Astrocyte of the cerebellum (primary cell): ENCODE measurements around the gene SHROOM3.
A peak's percentile ranks its signal among the peaks of the same experiment; 100 is the strongest.
"Not testable (repeated sequence)": the region's sequence is repeated elsewhere in the genome, so short reads cannot be mapped to it uniquely, and the experiment has no call there.

Source experiments
- DNase-seq: peaks from one replicate; pipeline ENCODE4 v3.0.0-alpha.2; 2011; ENCODE audit warnings: low read depth
- H3K4me3 ChIP-seq: 2 replicates; pipeline ENCODE4 v1.5.1; 2011; ENCODE audit warnings: mild to moderate bottlenecking, low read depth, low read length, moderate library complexity
- CTCF ChIP-seq: IDR thresholded peaks from 2 replicates; pipeline ENCODE4 v1.5.1; 2012; ENCODE audit warnings: low read length, low read depth, moderate library complexity, mild to moderate bottlenecking; ENCODE audit errors: missing control alignments
- in situ Hi-C: cut with HindIII; loops from 2 replicates; pipeline ENCODE4 v1.10.0; 2017; ENCODE audit warnings: low sequenced_read_pairs

SHROOM3 gene

DNA sequence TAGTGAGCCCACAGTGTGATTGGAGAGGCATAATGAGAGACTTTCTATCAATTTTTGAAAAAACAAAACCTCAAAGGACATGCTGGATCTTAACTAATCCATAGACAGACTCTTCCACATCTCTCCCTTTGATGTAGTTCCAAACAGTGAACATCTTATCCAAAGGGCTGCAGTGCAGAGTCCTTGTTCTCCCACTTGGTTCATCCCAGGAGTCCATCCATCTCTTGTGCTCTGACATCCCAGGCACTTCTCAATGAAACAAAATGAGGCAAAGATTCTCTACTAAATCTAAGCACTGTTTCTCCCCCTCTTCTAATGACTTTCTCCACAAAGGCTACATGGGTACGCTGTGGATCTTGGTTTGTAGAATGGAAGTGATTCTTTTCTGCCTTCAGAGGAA is 8.3 kb downstream of the SHROOM3 start:
- DNase-seq: no peak
- H3K4me3 ChIP-seq: no peak overlapping the region
- in situ Hi-C loops: no loop called here
- no peak for TF ChIP-seq CTCF

DNA sequence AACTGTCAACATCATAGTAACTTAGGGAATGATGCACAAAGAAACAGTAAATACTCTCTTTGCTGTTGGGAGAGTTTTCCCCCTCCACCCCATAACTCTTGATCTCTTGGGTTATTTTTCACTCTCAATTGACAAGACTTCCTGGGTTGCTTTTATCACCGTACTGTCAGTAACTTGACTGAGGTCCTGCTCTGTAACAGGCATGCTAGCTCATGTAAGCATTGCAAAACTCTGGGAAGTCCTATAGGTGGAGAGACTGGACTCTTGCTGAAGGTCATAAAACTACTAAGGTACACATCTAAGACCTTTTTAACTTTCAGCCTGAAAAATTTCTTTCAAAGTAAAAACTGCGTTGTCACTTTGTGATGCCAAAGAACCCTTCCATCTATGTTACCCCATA is 10.9 kb downstream of the SHROOM3 start:
- in situ Hi-C loops: no loop called here
- no peak overlapping the region for H3K4me3 ChIP-seq
- DNase-seq: no peak
- TF ChIP-seq CTCF: no peak

- no peak overlapping the region for H3K4me3 ChIP-seq
- in situ Hi-C loops: no loop called here
- peak; percentile 53 for DNase-seq
- TF ChIP-seq CTCF: no peak
Observed at GRCh38 chr4:76447393-76447851, 12.4 kb downstream of the SHROOM3 start.

GRCh38 chr4:76448211-76448610 is 13.2 kb downstream of the SHROOM3 start:
- H3K4me3 ChIP-seq: no peak overlapping the region
- no peak for DNase-seq
- in situ Hi-C loops: no loop called here
- TF ChIP-seq CTCF: no peak

- no peak for TF ChIP-seq CTCF
- DNase-seq: peak; percentile 67
- H3K4me3 ChIP-seq: no peak overlapping the region
- in situ Hi-C loops: no loop called here
Observed at GRCh38 chr4:76449362-76449767, 14.3 kb downstream of the SHROOM3 start.

- in situ Hi-C loops: no loop called here
- H3K4me3 ChIP-seq: no peak overlapping the region
- peak; percentile 37 for DNase-seq
- TF ChIP-seq CTCF: no peak
Observed at GRCh38 chr4:76449833-76450232, 14.8 kb downstream of the SHROOM3 start.

DNA sequence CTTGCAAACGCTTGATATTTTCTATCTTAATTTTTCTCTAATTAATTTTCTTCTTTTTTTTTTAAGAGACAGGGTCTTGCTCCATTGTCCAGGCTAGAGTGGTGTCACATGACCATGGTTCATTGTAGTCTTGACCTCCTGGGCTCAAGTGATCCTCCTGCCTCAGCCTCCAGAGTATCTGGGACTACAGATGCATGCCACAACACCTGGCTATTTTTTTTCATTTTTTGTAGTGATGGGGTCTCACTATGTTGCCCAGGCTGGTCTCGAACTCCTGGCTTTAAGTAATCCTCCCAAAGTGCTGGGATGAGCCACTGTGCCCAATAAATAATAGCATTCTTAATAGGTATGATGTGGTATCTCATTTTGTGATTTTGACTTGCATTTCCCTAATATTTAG is 18.2 kb downstream of the SHROOM3 start:
- no peak for TF ChIP-seq CTCF
- in situ Hi-C loops: no loop called here
- no peak overlapping the region for H3K4me3 ChIP-seq
- no peak for DNase-seq

DNA sequence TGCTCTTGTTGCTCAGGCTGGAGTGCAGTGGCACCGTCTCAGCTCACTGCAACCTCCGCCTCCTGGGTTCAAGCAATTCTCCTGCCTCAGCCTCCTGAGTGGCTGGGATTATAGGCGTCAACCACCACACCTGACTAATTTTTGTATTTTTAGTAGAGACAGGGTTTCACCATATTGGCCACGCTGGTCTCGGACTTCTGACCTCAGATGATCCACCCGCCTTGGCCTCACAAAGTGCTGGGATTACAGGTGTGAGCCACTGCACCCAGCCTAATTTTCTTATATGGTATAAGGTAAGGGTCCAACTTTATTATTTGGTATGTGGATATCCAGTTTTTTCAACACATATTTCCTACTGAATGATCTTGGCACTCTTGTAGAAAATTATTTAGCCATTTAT is 19.0 kb downstream of the SHROOM3 start:
- H3K4me3 ChIP-seq, DNase-seq, in situ Hi-C loops: not testable (repeated sequence)
